ENCODE results near the gene HVCN1.
"Not testable (repeated sequence)": the region's sequence is repeated elsewhere in the genome, so short reads cannot be mapped to it uniquely, and the experiment has no call there.

Gene HVCN1

DNA sequence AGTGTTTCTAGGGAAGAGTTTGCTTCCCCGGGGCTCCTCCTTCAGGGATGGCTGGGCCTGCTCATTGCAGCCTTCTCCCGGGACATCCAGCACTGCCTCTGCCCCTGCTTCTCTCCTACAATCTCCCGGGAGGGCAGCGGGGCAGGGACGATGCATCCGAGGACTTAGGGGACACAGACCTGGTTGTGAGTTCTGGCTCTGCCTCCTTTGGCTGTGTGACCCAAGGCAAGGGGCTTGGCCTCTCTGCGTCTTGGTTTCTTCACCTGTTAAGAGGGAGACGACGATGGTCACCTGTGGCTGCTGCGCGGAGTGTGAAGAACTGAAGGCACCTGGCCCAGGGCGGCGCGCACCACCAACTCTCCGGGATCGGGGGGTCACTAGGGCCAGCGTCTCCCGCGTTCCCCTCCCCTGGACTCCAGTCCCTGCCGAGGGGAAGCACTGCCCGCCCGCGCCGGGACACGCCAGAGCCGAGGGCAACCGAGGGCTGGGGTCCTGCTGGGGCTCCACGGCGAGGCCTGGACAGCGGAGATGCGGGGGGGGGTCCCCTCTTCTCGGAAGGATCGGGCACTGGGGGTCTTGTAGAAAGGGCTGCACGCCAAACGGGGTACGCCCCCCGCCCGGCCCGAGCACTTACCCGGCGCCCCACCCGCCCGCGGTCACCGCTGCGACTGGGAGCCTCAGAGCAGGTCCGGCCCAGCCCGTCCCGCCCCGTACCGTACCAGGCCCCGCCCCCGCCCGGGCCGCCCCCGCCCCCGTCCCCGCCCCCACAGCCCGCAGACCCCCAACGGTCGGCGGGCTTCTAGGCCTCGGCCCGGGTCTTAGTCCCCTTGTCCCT, at the start of gene HVCN1:
Gene HVCN1, minus strand, starts transcription at position 670 of the 835 bp plus-strand sequence. CDS start 5,870 bp downstream, outside the sequence.
- no peak for DNase-seq (ENCODE audit: low read depth, low spot score)

DNA sequence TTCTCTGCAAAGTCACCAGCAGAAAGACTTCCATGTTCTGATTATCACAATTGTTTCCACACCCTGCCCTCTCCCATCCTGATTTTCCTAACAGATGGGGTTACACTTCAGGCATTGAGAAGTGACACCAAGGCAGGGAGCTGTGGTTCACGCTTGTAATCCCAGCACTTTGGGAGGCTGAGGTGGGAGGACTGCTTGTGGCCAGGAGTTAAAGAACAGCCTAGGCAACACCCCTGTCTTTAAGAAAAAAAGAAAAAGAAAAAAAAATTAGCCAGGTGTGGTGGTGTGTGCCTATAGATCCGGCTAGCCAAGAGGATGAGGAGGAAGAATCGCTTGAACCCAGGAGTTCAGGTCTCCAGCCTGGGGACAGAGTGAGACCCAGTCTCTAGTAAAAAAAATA, 48.6 kb upstream of the HVCN1 start:
- DNase-seq (ENCODE audit: low read depth, low spot score) = no peak

- not testable (repeated sequence) for DNase-seq (ENCODE audit: low read depth, low spot score)
These were observed 48.1 kb upstream of the HVCN1 start for GRCh38 chr12:110737016-110737415.

GRCh38 chr12:110733900-110734299, 45.0 kb upstream of the HVCN1 start:
- DNase-seq (ENCODE audit: low read depth, low spot score) = no peak

DNA sequence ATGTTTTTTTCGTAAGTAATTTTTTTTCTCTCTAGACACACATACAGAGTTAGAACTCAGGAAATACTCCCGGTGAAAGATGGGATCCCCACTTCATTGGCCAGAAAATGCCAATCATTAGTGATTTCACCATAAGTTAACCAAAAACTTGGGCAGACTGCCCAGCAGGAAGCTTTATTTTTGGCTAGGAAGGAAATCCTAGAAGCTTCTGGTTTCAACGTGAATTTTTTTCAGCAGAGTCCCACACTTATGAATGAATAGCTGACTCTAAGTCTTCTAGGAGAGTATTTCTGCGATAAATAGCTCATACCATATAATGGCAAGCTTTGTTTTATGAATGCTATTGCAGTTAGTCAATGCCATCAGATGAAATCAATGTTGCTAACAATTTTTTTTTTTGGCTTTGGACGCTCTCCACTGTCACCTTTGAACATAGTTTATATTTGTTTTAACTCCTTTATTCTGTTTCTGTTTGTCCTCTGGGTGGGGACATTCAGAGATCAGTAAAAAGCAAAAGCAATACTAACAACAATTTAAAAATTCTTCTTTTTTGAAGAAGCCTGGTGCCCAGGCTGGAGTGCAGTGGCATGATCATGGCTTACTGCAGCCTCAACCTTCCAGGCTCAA, 44.3 kb upstream of the HVCN1 start:
- DNase-seq (ENCODE audit: low read depth, low spot score) = no peak

DNA sequence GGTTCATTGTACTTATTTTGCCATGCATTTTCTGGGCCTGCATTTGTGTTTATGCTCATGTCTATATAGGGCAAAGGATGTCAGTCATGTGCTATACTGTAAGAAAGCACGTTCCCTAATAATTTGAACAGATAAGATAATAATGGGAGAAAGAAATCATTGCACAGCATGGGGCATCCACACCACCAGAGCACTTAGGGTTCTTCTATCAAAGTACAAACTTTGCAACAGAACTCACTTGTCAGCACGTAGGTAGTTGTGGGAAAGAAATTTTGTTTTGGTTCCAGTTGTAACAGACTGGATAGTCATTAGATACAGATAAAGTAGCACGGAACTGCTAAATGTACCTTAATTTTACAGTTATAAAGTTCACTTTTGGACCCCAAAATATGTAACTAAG, 43.7 kb upstream of the HVCN1 start:
- DNase-seq (ENCODE audit: low read depth, low spot score) = no peak

- no peak for DNase-seq (ENCODE audit: low read depth, low spot score)
These were observed 42.6 kb upstream of the HVCN1 start for GRCh38 chr12:110731479-110731878.

GRCh38 chr12:110728628-110729027, 39.7 kb upstream of the HVCN1 start:
- no peak for DNase-seq (ENCODE audit: low read depth, low spot score)

- no peak for DNase-seq (ENCODE audit: low read depth, low spot score)
These were observed 37.9 kb upstream of the HVCN1 start for GRCh38 chr12:110726708-110727369.

GRCh38 chr12:110726028-110726427, 37.1 kb upstream of the HVCN1 start:
- no peak for DNase-seq (ENCODE audit: low read depth, low spot score)

DNA sequence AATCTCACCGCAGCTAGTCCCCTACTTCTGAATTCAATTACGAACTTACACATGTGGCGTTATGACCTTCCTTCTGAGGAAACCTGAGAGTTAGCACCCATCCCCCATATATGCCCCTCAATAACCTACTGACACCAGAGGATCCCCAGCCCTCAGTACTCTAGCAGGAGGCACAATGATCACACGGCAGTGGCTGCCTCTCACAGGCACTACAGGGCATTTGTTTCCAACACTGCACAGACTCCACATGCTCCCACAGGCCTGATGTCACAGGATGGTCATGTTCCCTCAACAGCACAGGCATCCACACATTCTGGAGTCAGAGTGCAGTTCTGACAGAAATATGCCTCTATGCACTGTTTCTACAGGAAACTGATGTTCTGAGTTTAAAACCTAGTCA, 36.4 kb upstream of the HVCN1 start:
- no peak for DNase-seq (ENCODE audit: low read depth, low spot score)

DNA sequence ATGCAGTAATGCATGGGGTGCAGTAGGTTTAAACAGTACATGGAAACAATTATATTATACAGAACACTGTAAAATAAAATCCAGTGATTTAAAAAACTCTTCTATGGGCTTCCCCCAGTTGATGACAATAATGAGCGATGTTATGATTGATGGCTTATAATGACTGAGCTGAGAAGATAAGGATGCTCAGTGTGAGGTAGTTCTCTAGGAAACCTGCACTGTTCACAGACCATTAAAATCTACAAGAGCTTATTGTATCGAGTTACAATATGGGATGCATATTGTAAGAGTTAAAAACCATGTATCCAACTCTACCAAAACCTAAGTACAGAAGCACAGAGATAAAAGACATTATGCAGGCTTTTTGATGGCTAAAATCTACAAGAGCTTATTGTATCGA, 34.0 kb upstream of the HVCN1 start:
- DNase-seq (ENCODE audit: low read depth, low spot score) = not testable (repeated sequence)

GRCh38 chr12:110721570-110721969, 32.7 kb upstream of the HVCN1 start:
- no peak for DNase-seq (ENCODE audit: low read depth, low spot score)

GRCh38 chr12:110720516-110720915, 31.6 kb upstream of the HVCN1 start:
- no peak for DNase-seq (ENCODE audit: low read depth, low spot score)

- no peak for DNase-seq (ENCODE audit: low read depth, low spot score)
These were observed 29.4 kb upstream of the HVCN1 start for GRCh38 chr12:110718222-110718908.

DNA sequence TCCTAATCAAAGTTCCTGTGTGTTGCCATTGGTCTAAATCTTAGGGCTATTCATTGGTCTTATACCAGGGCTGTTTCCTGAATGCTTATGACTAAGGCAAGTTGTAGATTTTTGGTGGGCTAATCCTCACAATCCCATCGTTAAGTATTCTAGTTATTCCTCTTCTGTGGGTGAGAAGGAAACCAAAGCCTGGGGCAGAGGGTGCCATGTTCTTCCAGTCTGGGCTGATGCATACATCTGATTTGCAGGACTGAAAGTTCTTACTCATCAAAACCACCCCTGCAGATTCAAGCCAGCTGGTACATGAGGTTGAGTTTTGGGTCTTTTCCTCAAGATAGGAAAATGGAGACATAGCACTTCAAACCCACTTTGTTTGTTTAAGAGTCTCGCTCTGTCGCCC, 28.1 kb upstream of the HVCN1 start:
- DNase-seq (ENCODE audit: low read depth, low spot score) = no peak

- DNase-seq (ENCODE audit: low read depth, low spot score) = no peak
These were observed 20.0 kb upstream of the HVCN1 start for GRCh38 chr12:110708917-110709316.

DNA sequence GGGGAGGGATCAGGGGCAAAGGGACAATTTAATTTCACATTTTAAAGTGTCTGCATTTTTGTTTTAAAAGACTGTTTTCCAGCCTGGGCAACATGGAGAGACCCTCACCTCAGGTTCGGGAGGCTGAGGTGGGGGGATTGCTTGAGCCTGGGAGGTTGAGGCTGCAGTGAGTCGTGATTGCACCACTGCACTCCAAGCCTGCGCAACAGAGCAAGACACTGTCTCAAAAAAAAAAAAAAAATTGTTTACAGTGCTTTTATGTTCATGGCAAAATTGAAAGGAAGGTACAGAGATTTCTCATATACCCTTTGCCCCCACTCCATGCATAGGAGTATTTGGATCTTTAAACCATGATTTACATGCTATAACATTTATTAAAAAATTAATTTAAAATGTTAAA, 16.4 kb upstream of the HVCN1 start:
- no peak for DNase-seq (ENCODE audit: low read depth, low spot score)

- no peak for DNase-seq (ENCODE audit: low read depth, low spot score)
These were observed 15.8 kb upstream of the HVCN1 start for GRCh38 chr12:110704750-110705149.

- no peak for DNase-seq (ENCODE audit: low read depth, low spot score)
These were observed 15.3 kb upstream of the HVCN1 start for GRCh38 chr12:110704231-110704630.

- no peak for DNase-seq (ENCODE audit: low read depth, low spot score)
These were observed 13.2 kb upstream of the HVCN1 start for GRCh38 chr12:110702081-110702480.

Measured in activated CD4-positive, CD25-positive, alpha-beta regulatory T cell treated with anti-CD3 and anti-CD28 coated beads, Interleukin-2, amount 50 U/mL, for 16 hours (primary cell).